Activated naive CD4-positive, alpha-beta T cell treated with anti-CD3 and anti-CD28 coated beads, Interleukin-2, amount 50 U/mL, for 24 hours (primary cell): Measurements from ENCODE around the gene GZMA.
A peak's percentile ranks its signal among the peaks of the same experiment; 100 is the strongest.
"Not testable (repeated sequence)": the region's sequence is repeated elsewhere in the genome, so short reads cannot be mapped to it uniquely, and the experiment has no call there.

ENCODE experiments used
- H3K27ac Mint-ChIP-seq: one replicate; pipeline ENCODE4 v1.8.0; 2021; ENCODE audit warnings: mild to moderate bottlenecking, mixed read lengths
- H3K27me3 Mint-ChIP-seq: one replicate; pipeline ENCODE4 v1.8.0; 2021; ENCODE audit warnings: mixed read lengths
- H3K36me3 Mint-ChIP-seq: one replicate; pipeline ENCODE4 v1.8.0; 2021; ENCODE audit warnings: mixed read lengths
- H3K4me1 Mint-ChIP-seq: one replicate; pipeline ENCODE4 v1.8.0; 2021; ENCODE audit warnings: mixed read lengths
- H3K4me3 Mint-ChIP-seq: one replicate; pipeline ENCODE4 v1.8.0; 2021; ENCODE audit warnings: mild to moderate bottlenecking, mixed read lengths
- H3K9me3 Mint-ChIP-seq: one replicate; pipeline ENCODE4 v1.8.0; 2021; ENCODE audit warnings: mixed read lengths

GZMA gene

GRCh38 chr5:55102348-55102747, at the start of gene GZMA:
GZMA (plus strand) TSS chr5:55102646; CDS start chr5:55102683, 37 bp downstream.
- Mint-ChIP-seq H3K36me3 (peaks cover 21% of the 10 kb centered on the region), H3K27me3 (no peaks in the 10 kb centered on the region), H3K9me3 (peaks cover 22% of the 10 kb centered on the region), H3K4me3 (peak within 1 kb of the TSS; percentile 89), H3K4me1 (peaks cover 87% of the 10 kb centered on the region), H3K27ac (peak within 1 kb of the TSS; percentile 91)

GRCh38 chr5:55055183-55055582, 47.3 kb upstream of the GZMA start:
- Mint-ChIP-seq H3K27ac (no peak overlapping the region), H3K4me3 (no peak overlapping the region), H3K4me1 (peaks cover 2% of the 10 kb centered on the region), H3K9me3 (peaks cover 25% of the 10 kb centered on the region), H3K36me3 (peaks cover 6% of the 10 kb centered on the region), H3K27me3 (no peaks in the 10 kb centered on the region)

- Mint-ChIP-seq H3K27me3 (no peaks in the 10 kb centered on the region), H3K4me1 (peaks cover 57% of the 10 kb centered on the region), H3K27ac (peak overlapping the region; percentile 68), H3K4me3 (peak overlapping the region; percentile 73), H3K36me3 (no peaks in the 10 kb centered on the region), H3K9me3 (peaks cover 9% of the 10 kb centered on the region)
Measured at GRCh38 chr5:55062039-55062779, 40.2 kb upstream of the GZMA start.

- H3K9me3 Mint-ChIP-seq = peaks cover 9% of the 10 kb centered on the region
- H3K27me3 Mint-ChIP-seq = no peaks in the 10 kb centered on the region
- H3K4me1 Mint-ChIP-seq = peaks cover 60% of the 10 kb centered on the region
- H3K4me3 Mint-ChIP-seq = peak overlapping the region; percentile 51
- H3K36me3 Mint-ChIP-seq = no peaks in the 10 kb centered on the region
- no peak overlapping the region for H3K27ac Mint-ChIP-seq
Measured at GRCh38 chr5:55063220-55063863, 39.1 kb upstream of the GZMA start.

- Mint-ChIP-seq H3K4me1 (peaks cover 60% of the 10 kb centered on the region), H3K4me3 (no peak overlapping the region), H3K27ac (no peak overlapping the region), H3K27me3 (no peaks in the 10 kb centered on the region), H3K36me3 (no peaks in the 10 kb centered on the region), H3K9me3 (peaks cover 9% of the 10 kb centered on the region)
Measured at GRCh38 chr5:55063899-55064298, 38.5 kb upstream of the GZMA start.

GRCh38 chr5:55064523-55064922, 37.9 kb upstream of the GZMA start:
- Mint-ChIP-seq H3K27ac (no peak overlapping the region), H3K4me3 (no peak overlapping the region), H3K9me3 (peaks cover 9% of the 10 kb centered on the region), H3K36me3 (no peaks in the 10 kb centered on the region), H3K27me3 (no peaks in the 10 kb centered on the region), H3K4me1 (peaks cover 64% of the 10 kb centered on the region)

- Mint-ChIP-seq H3K9me3 (no peaks in the 10 kb centered on the region), H3K4me1 (peaks cover 64% of the 10 kb centered on the region), H3K27ac (no peak overlapping the region)
Measured at GRCh38 chr5:55066277-55066676, 36.2 kb upstream of the GZMA start.

GRCh38 chr5:55070968-55071367, 31.5 kb upstream of the GZMA start:
- H3K9me3 Mint-ChIP-seq = no peaks in the 10 kb centered on the region
- H3K27me3 Mint-ChIP-seq = no peaks in the 10 kb centered on the region
- no peak overlapping the region for H3K4me3 Mint-ChIP-seq
- peaks cover 59% of the 10 kb centered on the region for H3K4me1 Mint-ChIP-seq
- H3K36me3 Mint-ChIP-seq = no peaks in the 10 kb centered on the region
- H3K27ac Mint-ChIP-seq = peak overlapping the region; percentile 16

More at GRCh38 chr5:55066277-55066676, 36.2 kb upstream of the GZMA start:
- H3K27me3 Mint-ChIP-seq = no peaks in the 10 kb centered on the region
- H3K4me3 Mint-ChIP-seq = no peak overlapping the region
- H3K36me3 Mint-ChIP-seq = no peaks in the 10 kb centered on the region

GRCh38 chr5:55071413-55071812, 31.0 kb upstream of the GZMA start:
- Mint-ChIP-seq H3K4me1 (peaks cover 56% of the 10 kb centered on the region), H3K36me3 (no peaks in the 10 kb centered on the region), H3K27me3 (no peaks in the 10 kb centered on the region), H3K4me3 (no peak overlapping the region), H3K9me3 (no peaks in the 10 kb centered on the region), H3K27ac (no peak overlapping the region)

GRCh38 chr5:55072666-55073065, 29.8 kb upstream of the GZMA start:
- Mint-ChIP-seq H3K9me3 (no peaks in the 10 kb centered on the region), H3K27me3 (no peaks in the 10 kb centered on the region), H3K4me1 (peaks cover 45% of the 10 kb centered on the region), H3K27ac (peak overlapping the region; percentile 73), H3K36me3 (no peaks in the 10 kb centered on the region), H3K4me3 (peak overlapping the region; percentile 51)

- H3K36me3 Mint-ChIP-seq = no peaks in the 10 kb centered on the region
- no peaks in the 10 kb centered on the region for H3K9me3 Mint-ChIP-seq
- H3K4me1 Mint-ChIP-seq = peaks cover 45% of the 10 kb centered on the region
- peak overlapping the region; percentile 51 for H3K4me3 Mint-ChIP-seq
- no peaks in the 10 kb centered on the region for H3K27me3 Mint-ChIP-seq
- peak overlapping the region; percentile 73 for H3K27ac Mint-ChIP-seq
Measured at GRCh38 chr5:55073211-55073610, 29.2 kb upstream of the GZMA start.

GRCh38 chr5:55081541-55081940, 20.9 kb upstream of the GZMA start:
- H3K9me3 Mint-ChIP-seq = peaks cover 12% of the 10 kb centered on the region

GRCh38 chr5:55089301-55089700, 13.1 kb upstream of the GZMA start:
- H3K9me3 Mint-ChIP-seq, H3K36me3 Mint-ChIP-seq, H3K4me3 Mint-ChIP-seq, H3K27me3 Mint-ChIP-seq, H3K27ac Mint-ChIP-seq: not testable (repeated sequence)
- peaks cover 29% of the 10 kb centered on the region for H3K4me1 Mint-ChIP-seq

More at GRCh38 chr5:55081541-55081940, 20.9 kb upstream of the GZMA start:
- H3K27me3 Mint-ChIP-seq = no peaks in the 10 kb centered on the region
- no peak overlapping the region for H3K27ac Mint-ChIP-seq
- peaks cover 5% of the 10 kb centered on the region for H3K36me3 Mint-ChIP-seq
- no peak overlapping the region for H3K4me3 Mint-ChIP-seq
- H3K4me1 Mint-ChIP-seq = peaks cover 17% of the 10 kb centered on the region

GRCh38 chr5:55091011-55091410, 11.4 kb upstream of the GZMA start:
- H3K4me3 Mint-ChIP-seq, H3K9me3 Mint-ChIP-seq, H3K27ac Mint-ChIP-seq, H3K27me3 Mint-ChIP-seq, H3K36me3 Mint-ChIP-seq: not testable (repeated sequence)
- peaks cover 43% of the 10 kb centered on the region for H3K4me1 Mint-ChIP-seq

GRCh38 chr5:55096182-55096581, 6.3 kb upstream of the GZMA start:
- no peaks in the 10 kb centered on the region for H3K27me3 Mint-ChIP-seq
- peak overlapping the region; percentile 63 for H3K27ac Mint-ChIP-seq
- peaks cover 87% of the 10 kb centered on the region for H3K4me1 Mint-ChIP-seq
- peak overlapping the region; percentile 60 for H3K4me3 Mint-ChIP-seq
- H3K9me3 Mint-ChIP-seq = peaks cover 22% of the 10 kb centered on the region
- peaks cover 18% of the 10 kb centered on the region for H3K36me3 Mint-ChIP-seq

GRCh38 chr5:55096861-55097260, 5.6 kb upstream of the GZMA start:
- Mint-ChIP-seq H3K4me1 (peaks cover 94% of the 10 kb centered on the region), H3K36me3 (peaks cover 18% of the 10 kb centered on the region), H3K27me3 (no peaks in the 10 kb centered on the region), H3K9me3 (peaks cover 22% of the 10 kb centered on the region), H3K27ac (peak overlapping the region; percentile 56), H3K4me3 (peak overlapping the region; percentile 60)
